Ishikawa (cell line): ENCODE results near the gene TOMM40L.

Source experiments
- CEBPB ChIP-seq: IDR thresholded peaks from 2 replicates; pipeline ENCODE4 v1.6.1; 2012
- CREB1 ChIP-seq: IDR thresholded peaks from 2 replicates; pipeline ENCODE4 v1.6.1; 2012; ENCODE audit warnings: low read depth
- EGR1 ChIP-seq: IDR thresholded peaks from 2 replicates; pipeline ENCODE4 v1.6.1; 2012
- EP300 ChIP-seq: IDR thresholded peaks from 2 replicates; pipeline ENCODE4 v1.6.1; 2012; ENCODE audit warnings: borderline replicate concordance
- FOXM1 ChIP-seq: IDR thresholded peaks from 2 replicates; pipeline ENCODE4 v1.6.1; 2012; ENCODE audit warnings: low read depth, borderline replicate concordance
- MAX ChIP-seq: IDR thresholded peaks from 2 replicates; pipeline ENCODE4 v1.6.1; 2012
- NFIC ChIP-seq: IDR thresholded peaks from 2 replicates; pipeline ENCODE4 v1.6.1; 2012
- RAD21 ChIP-seq: IDR thresholded peaks from 2 replicates; pipeline ENCODE4 v1.6.1; 2012; ENCODE audit warnings: low read depth
- REST ChIP-seq: IDR thresholded peaks from 2 replicates; pipeline ENCODE4 v1.6.1; 2012; ENCODE audit warnings: low read depth, mild to moderate bottlenecking
- TAF1 ChIP-seq: IDR thresholded peaks from 2 replicates; pipeline ENCODE4 v1.6.1; 2012; ENCODE audit warnings: low read depth, mild to moderate bottlenecking
- TCF12 ChIP-seq: IDR thresholded peaks from 2 replicates; pipeline ENCODE4 v1.6.1; 2012; ENCODE audit warnings: low read depth
- TEAD4 ChIP-seq: IDR thresholded peaks from 2 replicates; pipeline ENCODE4 v1.6.1; 2012
- USF1 ChIP-seq: IDR thresholded peaks from 2 replicates; pipeline ENCODE4 v1.6.1; 2012
- YY1 ChIP-seq: IDR thresholded peaks from 2 replicates; pipeline ENCODE4 v1.6.1; 2012; ENCODE audit warnings: low read depth
- ZBTB7A ChIP-seq: IDR thresholded peaks from 2 replicates; pipeline ENCODE4 v1.6.1; 2012; ENCODE audit warnings: low read depth

Gene TOMM40L

GRCh38 chr1:161200421-161200991 lies 25.4 kb upstream of the TOMM40L start:
- TF ChIP-seq YY1 (no peak), TCF12 (no peak), FOXM1 (no peak), RAD21 (no peak), EP300 (no peak), EGR1 (no peak), CEBPB (no peak)

- no peak for TF ChIP-seq ZBTB7A
- TF ChIP-seq MAX = no peak
- no peak for TF ChIP-seq CEBPB
- no peak for TF ChIP-seq EGR1
- no peak for TF ChIP-seq FOXM1
These were observed 24.6 kb upstream of the TOMM40L start for GRCh38 chr1:161200992-161201835.

- TF ChIP-seq TEAD4 (no peak), EGR1 (peak; percentile 85; the same call in 1 of the 2 replicates), TAF1 (peak; percentile 100), ZBTB7A (peak; percentile 74; the same call in 1 of the 2 replicates), MAX (peak; percentile 77), NFIC (no peak), FOXM1 (no peak), EP300 (peak; percentile 19; the same call in 1 of the 2 replicates), RAD21 (no peak), USF1 (peak; percentile 78), CEBPB (no peak), TCF12 (peak; percentile 72), YY1 (peak; percentile 100), CREB1 (peak; percentile 84), REST (no peak)
These were observed 23.8 kb upstream of the TOMM40L start, which contains the start of gene NDUFS2 for GRCh38 chr1:161201836-161202712. NDUFS2 (plus strand) TSS chr1:161202367; CDS start chr1:161202386, 19 bp downstream.

GRCh38 chr1:161206411-161207140 lies 19.3 kb upstream of the TOMM40L start:
- TF ChIP-seq EGR1 (no peak), REST (no peak), CEBPB (no peak), TAF1 (no peak), EP300 (no peak), USF1 (no peak), RAD21 (no peak), MAX (no peak), CREB1 (no peak), YY1 (no peak), NFIC (no peak), FOXM1 (no peak), ZBTB7A (no peak), TEAD4 (no peak), TCF12 (no peak)
